Cardiac fibroblast (primary cell): Measurements from ENCODE around the gene GPR6.

Experiments
- DNase-seq, 2 donors: peaks; one replicate each; pipeline versions ENCODE4 v3.0.0 to v3.0.0-alpha.2; 2010; ENCODE audit warnings: low read depth in 2 of 2
- H3K4me3 ChIP-seq, 2 donors: replicated peaks in 1 of 2; 1 replicate in 1 of 2; 2 replicates in 1 of 2; pipeline ENCODE4 v1.5.1; 2011; ENCODE audit warnings: low read depth in 2 of 2, low read length in 2 of 2, mild to moderate bottlenecking in 2 of 2, moderate library complexity in 1 of 2
- CTCF ChIP-seq: IDR thresholded peaks from one replicate; pipeline ENCODE4 v1.5.1; 2011; ENCODE audit warnings: low read depth, mild to moderate bottlenecking, low read length, inconsistent platforms

GPR6 gene

GRCh38 chr6:109964949-109965348 lies 13.2 kb upstream of the GPR6 start:
- no peak for DNase-seq
- TF ChIP-seq CTCF = no peak

GRCh38 chr6:109966299-109966698 lies 11.8 kb upstream of the GPR6 start:
- TF ChIP-seq CTCF = no peak
- no peak for DNase-seq
- H3K4me3 ChIP-seq = no peak overlapping the region

More at GRCh38 chr6:109964949-109965348, 13.2 kb upstream of the GPR6 start:
- H3K4me3 ChIP-seq = no peak overlapping the region

- no peak overlapping the region for H3K4me3 ChIP-seq
- TF ChIP-seq CTCF = no peak
- no peak for DNase-seq
These were observed 329 bp upstream of the GPR6 start for GRCh38 chr6:109977791-109978173.

- no peak for DNase-seq
- TF ChIP-seq CTCF = no peak
These were observed 1.2 kb downstream of the GPR6 start for GRCh38 chr6:109979033-109979921.

GRCh38 chr6:109984410-109984809 lies 6.3 kb downstream of the GPR6 start:
- no peak for DNase-seq
- no peak for TF ChIP-seq CTCF
- no peak overlapping the region for H3K4me3 ChIP-seq

More at GRCh38 chr6:109979033-109979921, 1.2 kb downstream of the GPR6 start:
- no peak overlapping the region for H3K4me3 ChIP-seq

- no peak for TF ChIP-seq CTCF
- DNase-seq = no peak
These were observed 9.1 kb downstream of the GPR6 start for GRCh38 chr6:109987196-109987595.

More at GRCh38 chr6:109987196-109987595, 9.1 kb downstream of the GPR6 start:
- H3K4me3 ChIP-seq = no peak overlapping the region
